Measurements from ENCODE around the gene ARAP3.

The ARAP3 gene

DNA sequence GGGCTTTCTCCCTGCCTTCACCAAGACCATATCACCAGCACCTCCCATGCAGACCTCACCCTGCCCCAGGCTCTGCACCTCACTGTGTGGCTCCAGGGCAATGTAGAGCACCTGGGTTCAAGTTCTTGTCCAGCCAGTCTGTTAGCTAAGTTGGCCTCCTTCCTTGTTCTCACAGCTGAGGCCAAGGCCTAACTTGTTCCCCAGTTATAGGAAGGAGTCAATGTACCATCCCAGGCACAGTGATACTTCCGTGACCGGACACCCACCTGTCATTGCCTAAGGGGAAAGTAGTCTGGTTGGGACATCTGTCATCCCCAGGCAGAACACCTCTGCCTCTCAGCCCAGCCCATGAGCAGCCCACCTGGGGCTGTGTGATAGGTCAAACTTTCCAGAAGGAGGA lies 14.4 kb upstream of the ARAP3 start:
- DNase-seq, result no peak

DNA sequence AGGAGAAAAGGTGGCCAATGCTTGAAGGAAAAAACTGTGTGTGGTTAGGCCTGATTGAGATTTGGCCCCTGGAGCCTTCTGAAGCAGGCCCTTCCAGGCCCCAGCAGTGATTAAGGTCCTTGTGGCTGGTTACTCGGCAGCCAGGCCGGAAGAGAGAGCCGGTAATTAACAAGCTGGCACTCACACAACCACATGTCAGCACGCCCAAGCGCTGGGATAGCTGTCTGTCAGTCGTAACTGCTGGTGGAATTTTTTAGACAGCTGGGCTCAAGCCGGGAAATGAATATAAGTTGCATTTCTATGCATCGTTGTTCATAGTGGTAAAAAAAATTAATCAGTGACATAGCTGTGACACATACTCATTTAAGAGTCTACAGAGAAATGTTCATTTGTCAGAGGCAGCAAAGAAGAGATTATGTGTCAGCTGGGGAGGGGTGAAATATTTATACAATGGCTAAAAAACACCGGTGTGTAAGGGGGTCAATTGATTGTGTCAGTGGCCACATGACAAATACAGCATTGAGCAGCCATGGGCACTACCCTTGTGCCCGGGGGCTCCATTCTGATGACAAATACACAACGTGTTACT lies 13.7 kb upstream of the ARAP3 start:
- no peak for DNase-seq

DNA sequence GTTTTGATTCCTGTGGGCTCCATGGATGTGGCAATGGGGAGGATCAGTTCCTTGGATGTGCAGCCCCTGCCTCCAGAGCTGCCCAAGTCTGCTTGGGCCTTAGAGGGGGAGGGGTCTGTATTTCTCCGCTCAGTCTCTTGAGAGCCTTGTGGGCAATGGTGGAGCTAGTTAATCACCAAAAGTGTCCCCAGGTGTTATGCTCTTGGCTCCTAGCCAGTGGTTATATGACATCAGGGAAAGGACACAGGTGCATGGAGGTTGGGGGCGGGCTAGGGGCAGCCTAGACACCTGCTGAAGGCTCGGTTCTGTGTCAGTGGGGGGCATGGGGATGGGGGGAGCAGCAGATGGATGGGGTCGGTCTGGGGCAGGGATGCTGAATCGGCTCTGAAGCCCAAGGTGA lies 12.4 kb upstream of the ARAP3 start:
- no peak for DNase-seq

DNA sequence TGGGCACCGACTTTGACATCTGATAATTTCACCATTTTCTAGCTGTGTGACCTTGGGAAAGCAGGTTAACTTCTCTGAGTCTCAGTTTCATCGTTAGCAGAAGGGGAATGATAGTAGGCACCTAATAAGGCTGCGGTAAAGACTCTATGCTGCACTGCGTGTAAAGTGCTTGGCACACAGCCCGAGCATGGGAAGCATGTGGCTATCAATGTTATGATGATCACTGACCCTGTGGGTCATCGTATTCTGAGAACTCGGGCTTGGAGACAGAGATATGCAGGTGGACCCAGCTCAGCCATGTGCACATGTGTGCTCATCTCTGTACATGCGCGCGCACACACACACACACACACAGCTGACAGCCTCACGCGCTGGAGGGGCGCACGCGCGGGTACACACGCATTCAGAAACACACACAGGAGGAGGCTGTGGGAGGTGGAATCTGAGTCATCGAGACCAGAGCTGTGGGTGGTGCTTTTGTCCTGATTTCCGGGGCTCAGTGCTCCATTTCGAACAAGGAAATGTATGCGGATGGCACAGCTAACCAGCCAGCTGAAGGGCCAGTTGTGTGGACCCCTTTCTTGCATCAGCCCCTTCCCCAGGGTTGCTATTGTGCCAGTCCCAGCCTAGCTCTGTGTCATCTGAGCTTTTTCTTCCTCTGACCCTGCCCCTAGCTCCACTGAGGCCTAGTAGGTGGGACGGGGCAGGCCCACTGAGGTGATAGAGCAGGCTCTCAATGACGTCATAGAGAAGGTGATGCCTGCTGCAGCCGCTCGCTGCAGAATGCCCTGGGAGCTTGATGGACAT lies 11.1 kb upstream of the ARAP3 start:
- DNase-seq, result no peak

DNA sequence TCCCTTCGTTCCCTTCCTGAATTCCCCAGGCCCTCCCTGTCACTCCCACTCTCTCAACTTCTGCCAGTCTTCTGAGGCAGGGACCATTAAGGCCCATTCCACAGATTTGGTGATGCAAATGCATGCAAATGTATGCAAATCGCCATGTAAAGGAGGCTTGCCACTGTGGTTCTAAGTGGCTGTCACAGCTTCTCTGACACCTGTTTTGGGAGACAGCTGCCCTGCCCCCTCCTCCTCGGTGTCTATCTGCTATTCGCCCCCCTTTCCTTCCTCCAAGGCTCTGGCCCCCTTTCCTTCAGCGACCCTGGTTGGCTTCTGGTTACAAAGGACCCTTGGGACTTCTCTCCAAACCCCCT lies 10.5 kb upstream of the ARAP3 start:
- DNase-seq, result no peak

DNA sequence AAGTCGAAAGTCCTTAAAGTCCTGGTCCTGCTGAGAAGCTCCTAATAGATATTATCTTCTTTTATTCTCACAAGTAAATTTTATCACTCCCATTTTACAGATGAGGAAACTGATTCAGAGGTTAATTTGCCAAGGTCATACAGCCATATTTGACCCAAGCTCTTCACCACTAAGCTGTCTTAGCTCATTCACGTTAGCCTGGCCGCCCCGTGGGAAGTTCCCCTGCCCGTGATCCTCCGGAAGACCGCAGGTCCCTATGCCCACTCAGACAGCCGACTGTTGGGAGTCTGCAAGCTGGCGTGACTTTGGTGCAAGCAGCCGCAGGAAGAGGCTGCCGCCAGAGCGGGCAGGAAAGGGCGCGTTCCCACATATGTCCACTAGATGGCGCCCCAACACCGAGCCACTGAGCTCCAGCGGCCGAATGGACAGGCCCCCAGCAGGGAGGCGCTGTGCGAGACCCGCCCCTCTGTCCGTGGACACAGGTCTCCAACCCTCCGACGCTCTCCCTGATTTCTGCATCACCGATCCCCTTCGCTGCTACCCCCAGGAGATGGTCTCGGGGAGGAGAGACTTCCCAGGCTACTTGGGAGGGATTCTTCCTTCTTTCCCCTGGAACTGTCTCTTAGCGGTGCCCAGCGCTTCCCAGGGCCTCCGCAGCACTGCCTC lies 10.0 kb upstream of the ARAP3 start:
- no peak for DNase-seq

DNA sequence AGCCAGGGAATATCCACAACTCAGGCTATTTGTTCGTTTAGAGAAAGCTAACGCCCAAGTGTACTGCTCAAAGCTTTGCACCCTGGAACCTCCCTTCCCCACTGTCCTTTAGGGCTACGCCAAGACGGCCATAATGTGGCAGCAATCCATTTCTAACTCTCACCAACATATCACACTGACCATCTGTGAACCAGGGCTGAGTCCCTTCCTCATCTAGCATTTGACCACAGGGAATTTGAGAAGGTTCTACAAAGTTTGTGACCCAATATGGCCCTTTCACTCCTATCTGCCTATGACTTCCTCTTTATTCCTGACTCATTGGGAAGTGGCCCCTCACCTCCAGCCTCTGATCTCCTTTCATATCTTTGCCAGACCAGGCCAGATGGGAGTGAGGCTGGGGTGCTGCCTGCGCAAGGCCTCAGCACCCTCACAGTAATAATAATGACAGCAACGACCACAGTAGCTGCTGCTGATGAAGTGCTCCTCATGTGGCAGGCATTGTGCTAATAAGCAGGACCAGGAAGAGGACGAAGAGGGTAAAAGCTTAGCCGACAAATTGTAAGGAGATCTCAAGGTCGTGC lies 9.3 kb upstream of the ARAP3 start:
- no peak for DNase-seq

DNA sequence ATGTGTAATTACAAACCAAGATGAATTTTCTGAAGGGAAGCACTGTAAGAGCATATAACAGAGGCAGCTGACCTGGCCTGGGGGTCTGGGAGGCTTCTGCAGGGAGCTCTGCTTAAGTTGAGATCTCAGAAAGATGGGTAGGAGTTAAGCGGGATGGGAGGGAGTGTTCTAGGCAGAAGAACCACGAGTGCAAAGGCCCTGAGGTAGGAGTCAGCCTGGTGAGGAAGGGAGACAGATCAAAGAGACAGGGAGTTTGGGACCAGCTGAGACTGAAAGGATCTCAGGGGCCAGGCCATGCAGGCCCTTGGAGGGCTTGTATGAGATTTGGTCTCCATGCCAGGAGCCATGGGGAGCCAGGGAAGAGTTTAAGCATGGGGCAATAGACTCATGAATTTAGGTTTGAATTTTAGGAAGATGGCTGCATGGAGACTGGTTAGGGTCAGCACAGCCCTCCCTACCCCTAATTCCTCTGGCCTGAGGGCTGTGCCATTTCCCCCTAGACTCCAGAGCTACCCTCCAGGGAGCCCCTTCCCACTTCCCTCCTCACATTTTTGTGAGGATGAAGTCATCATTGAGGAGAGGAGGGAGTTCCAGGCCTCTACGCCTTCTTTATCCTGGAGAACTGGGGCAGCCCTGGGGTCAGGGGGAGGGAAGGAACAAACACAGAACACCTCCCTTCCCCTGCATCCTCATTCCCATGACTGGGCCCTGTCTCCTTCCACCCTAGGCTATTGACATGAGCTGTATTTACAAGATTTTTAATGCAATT lies 4.8 kb upstream of the ARAP3 start:
- DNase-seq, result no peak

DNA sequence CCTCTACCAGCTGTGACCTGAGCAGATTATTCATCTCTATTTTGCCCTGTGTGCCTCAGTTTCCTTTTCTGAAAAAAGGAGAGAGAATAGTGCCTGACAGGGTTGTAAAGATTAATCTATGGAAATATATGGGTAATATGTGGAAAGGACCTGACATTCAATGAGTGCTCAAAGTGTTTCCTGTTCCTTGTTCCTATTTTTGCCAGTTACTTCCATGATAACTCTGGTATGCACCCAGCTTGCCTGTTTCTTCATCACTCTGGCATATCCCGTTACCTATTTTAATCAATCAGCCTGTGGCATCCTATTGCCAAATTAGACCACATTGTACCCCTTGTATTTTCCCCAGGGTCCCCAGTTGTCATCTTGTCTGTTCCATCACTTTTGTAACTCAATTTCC lies 3.6 kb upstream of the ARAP3 start:
- DNase-seq, result no peak

DNA sequence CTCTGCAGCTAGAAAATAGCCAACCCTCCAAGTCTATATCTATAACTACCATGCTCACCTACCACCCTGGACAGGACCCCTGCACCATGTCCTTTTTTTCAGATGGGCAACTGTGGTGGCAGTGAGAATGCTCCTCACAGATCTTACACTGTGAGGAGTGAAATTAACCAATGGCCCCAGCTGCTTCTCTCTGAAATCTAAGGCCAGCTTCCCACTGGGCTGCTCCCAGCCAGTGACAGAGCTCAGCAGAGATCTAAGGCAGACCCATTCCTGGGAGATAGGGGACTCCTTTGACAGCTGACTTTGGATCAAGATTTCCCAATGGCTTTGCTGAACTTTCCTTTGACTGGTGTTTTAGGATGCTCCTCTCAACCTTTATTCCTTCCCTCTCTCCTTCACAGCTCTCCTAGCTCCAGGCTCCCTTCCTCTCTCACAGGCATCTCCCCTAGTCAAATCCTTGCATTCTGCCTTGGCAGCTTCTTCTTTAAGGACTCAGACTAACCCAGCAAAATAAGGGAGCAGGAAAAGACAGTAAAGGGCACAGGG lies 1.6 kb upstream of the ARAP3 start:
- no peak for DNase-seq

DNA sequence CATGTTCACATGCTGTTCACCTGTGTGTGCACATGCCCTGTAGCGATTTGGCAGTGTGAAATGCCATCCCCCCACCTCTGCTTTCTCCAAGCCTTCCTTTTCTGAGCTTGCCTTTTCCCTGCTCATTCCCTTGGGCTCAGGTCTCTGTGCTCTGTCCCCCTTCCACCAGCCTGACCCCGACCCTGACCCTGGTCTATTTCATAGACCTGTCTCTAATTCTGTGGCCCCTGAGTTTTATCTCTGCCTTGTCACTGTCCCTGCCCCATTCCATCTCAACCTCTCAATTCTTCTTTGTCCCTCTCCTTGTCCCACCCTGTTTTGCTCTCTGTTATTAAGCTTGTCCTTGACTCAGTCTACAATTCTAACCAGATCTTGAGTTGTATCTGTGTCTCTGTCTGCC lies 735 bp downstream of the ARAP3 start:
- no peak for DNase-seq

DNA sequence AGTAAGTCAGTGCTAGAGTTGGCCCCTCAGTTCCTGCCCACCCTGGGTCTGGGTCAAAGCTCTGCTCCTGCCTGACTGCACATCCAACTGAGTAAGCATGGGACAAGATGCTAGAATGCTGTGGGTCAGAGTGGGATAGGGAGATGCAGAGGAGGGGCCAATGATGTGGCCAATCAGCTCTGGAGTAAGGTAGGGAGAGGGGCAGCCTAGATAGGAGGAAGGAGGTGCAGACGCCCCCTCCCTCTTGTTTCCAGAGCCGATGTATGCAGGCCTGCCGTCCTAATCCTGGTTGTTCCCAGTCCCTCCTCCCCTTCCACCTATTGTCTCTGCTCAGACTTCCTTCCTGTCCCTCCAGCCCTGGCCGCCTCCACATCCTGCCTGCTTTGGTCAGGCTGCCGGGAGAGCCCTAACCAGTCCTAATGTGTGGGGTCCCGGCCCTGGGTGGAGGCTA lies 1.3 kb downstream of the ARAP3 start:
- no peak for DNase-seq

DNA sequence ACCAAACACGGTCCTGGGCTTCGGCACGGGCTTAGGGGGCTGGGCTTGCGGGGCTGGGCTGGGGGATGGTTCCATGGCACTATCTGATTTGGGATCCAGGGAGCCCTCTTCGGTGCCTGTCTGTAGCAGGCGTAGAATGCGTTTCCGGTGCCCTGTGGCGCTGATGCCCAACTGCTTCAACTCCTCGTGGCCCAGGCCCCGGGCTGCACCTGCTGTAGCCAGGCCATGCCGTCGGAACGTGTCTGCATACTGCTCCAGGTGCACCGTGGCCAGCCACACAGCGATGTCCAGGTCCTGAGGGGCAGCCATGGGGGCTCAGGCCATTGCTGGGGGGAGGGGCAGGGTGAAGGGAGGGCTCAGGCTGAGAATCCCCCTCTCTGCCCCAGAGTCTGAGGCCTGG lies 1.9 kb downstream of the ARAP3 start:
- no peak for DNase-seq

DNA sequence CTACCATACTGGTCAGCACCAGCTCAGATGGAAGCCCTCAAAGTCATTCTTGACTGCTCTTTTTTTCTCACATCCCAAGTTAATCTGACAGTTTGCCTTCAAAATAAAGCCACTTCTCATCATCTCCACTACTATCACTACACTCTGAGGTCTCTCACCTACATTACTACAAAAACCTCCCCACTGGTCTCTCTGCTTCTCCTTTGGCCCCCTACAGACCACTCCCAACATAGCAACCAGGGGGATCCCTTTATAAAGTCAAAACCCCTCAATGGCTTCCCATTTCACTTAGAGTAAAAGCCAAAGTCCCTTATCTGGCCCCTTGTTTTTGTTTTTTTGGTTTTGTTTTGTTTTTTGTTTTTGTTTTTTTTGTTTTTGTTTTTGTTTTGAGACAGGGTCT lies 4.6 kb downstream of the ARAP3 start:
- DNase-seq, result no peak

DNA sequence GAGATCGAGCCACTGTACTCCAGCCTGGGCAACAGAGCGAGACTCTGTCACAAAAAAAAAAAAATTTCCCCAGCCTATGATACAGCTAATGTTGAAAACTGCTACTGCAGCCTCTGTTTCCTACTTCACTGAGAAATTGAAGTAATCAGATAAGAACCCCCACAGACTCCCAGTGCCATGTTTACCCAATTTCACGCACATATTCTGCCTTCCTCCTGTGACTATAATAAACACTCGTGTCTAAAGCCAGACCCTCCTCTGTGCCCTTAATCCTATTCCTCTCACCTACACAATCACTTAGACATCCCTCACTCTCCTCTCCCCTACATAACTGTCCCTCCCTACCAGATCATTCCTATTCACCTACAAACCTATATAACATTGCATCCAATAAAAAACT lies 6.4 kb downstream of the ARAP3 start:
- no peak for DNase-seq

DNA sequence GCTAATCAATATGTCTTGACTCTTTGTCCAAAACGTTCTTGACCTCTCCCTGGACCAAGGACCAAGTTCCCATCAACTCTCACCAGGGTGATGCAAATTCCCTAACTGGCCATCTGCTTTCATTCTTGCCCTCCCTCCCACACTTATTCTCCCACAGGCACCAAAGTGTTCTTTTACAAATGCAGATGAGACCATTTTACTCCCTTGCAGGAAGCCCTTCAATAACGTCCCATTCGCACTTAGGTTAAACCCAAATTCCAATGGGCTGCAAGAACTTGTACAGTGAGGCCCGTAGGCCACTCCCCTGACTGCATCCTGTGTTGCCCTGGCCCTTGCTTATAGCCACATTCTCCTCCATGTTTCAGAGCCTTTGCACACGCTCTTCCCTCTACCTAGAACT lies 7.3 kb downstream of the ARAP3 start:
- DNase-seq, result no peak

DNA sequence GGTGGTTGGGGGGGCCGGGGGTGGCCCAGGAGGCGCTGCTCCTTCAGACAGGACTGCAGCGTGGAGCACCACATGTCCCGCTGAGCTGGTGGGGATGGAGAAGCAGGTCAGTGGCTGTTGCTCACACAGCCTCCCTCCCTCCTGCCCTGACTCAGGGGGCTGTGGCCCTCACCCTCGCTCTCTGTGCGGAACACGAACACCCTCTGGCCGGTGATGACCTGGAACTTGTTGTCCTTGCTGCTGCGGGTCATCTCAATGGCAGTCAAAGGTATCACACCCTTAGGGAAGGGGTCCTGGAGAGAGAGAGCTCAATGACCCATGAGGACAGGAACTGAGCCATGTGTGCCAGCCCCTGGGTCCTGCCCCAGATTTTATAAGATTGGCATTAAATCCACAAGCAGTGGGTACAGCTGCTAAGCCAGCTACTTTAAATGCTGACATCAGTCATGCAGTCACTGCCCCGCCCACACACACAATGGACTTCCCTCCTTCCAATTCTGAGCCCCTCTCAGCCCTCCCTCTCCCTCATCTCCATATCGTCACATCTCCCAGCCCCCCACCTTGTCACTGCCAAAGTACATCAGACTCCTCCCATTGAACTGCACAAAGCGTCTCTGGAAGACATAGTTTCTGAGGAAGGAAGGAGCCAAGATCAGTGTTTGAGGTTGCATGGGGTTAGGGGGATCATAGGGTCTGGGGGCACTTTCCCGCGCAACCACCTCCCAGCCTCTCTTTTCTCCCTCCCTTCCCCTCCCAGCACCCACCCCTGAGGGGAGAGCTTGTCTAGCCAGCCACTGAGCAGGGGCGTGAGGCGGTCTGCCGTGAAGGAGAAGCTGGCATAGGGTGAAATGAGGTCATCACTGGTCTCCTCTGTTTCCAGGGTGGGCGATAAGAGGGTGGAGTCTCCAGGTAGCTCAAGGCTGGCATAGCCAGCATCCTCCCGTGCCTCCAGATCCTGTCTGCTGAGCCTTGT lies 8.9 kb downstream of the ARAP3 start:
- no peak for DNase-seq

DNA sequence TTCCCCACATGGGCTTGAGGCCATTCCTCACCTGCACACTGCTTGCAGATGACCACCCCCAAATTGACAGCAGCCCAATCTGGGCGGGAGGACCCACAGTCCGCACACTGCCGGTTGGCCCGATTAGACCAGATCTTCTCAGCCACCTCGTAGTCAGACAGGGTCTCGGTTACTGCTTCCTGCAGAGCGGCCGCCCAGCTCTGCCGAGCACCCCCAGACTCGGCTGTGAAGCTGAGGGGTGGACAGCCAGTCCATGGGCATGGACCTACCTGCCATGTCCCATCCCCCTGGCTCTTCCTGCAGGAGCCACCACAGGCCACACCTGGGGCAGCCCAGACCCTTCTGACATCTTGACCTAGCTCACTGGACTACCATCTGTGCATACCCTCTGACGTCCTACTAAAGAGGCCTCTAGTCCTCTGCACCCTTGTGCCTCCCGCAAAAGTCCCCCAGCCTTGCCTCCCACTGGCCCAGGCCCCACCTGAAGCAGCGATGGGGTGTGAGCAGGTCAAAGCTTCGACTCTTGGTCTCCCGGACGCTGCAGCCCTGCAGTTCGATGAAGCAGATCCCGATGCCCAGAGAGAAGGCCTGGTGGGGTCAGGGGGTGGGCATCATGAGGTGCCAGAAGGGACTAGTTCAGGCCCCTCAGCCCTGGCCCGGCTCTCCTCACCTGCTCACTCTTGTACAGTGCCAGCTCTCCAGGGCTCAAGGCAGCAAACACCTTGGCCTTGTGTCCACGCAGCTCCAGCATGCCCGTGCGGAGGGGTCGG lies 9.8 kb downstream of the ARAP3 start:
- no peak for DNase-seq

DNA sequence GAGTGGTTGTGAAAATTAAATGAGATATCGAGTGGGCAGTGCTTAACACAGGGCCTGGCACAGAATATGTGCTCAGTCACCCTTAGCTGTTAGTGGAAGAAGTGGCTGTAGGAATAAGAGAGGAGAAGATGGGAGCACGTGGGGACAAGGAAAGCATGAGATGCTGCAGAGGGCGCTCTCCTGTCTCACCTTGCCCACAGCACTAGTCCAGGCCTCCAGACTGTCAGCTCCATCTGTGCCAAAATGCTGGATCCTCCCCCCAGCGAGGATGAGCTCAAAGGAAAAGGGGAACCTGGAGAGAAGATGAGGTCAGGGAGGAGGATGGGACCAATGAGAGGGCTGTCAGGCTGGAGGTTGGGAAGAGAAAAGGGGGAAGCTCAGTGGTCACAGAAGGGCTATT lies 12.5 kb downstream of the ARAP3 start:
- no peak for DNase-seq

DNA sequence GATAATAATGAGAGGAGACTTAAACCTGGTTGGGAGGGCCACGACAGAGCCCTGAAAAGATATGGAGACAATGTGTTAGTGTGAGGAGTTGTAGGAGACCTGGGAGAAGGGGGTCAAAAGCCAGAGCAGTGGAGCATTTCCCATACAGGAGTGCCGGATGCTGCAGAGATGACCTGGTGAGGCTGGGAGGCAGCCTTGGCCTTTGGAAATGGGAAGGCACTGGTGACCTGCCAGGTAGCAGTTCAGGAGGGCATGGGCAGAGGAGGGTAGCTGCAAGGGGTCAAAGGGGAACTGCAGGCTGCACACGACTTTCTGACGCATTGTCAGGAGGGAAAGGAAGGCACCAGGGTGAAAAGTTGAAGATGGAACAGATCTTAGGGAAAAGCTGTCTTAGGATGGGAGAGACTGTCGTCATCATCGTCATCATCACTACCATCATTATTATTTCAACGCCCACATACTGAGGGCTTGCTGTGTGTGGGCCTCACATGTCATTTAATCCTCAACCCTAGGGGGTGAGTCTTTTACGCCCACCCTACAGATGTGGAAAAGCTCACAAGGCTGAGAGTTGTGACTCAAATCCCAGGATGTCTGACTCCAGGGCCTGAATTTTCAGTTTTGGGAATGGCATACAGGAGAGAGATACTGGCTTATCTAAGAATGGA lies 13.3 kb downstream of the ARAP3 start:
- no peak for DNase-seq

Measured in cortex of kidney (tissue), 1 donor.